Gastrocnemius medialis (tissue), 4 donors: ENCODE results near the gene PPP2R5C. TPM values are rescaled to one million over a fixed set of nuclear protein-coding genes. Genes with fewer than 3 reads are reported as not detected.

ENCODE experiments used
- ATAC-seq, 2 donors: fragments of 150-250 bp; one replicate each; pipeline ENCODE4 v1.9.1; 2016
- DNase-seq, 2 donors: peaks; one replicate each; pipeline ENCODE4 v3.0.0-alpha.2; 2019
- H3K27ac ChIP-seq, 4 donors: fragments of 200-600 bp; sonication (generic); 1 replicate in 1 of 4; 2 replicates in 3 of 4; pipeline ENCODE4 v1.5.1; 2016 to 2018; ENCODE audit warnings: mild to moderate bottlenecking in 2 of 4, moderate library complexity in 1 of 4
- H3K27me3 ChIP-seq, 3 donors: fragments of 200-600 bp; sonication (generic) in 2 of 3; 1 replicate in 1 of 3; 2 replicates in 2 of 3; pipeline versions ENCODE4 v1.5.1 to v1.6.0; 2016 to 2019; ENCODE audit warnings: mild to moderate bottlenecking in 1 of 3, moderate library complexity in 1 of 3
- H3K36me3 ChIP-seq, 2 donors: fragments of 200-600 bp; sonication (generic) in 1 of 2; one replicate each; pipeline ENCODE4 v1.5.1; 2017 to 2018
- H3K4me1 ChIP-seq, 2 donors: fragments of 200-600 bp; sonication (generic) in 1 of 2; one replicate each; pipeline ENCODE4 v1.5.1; 2016 to 2017; ENCODE audit warnings: mild to moderate bottlenecking in 2 of 2
- H3K4me3 ChIP-seq, 4 donors: fragments of 200-600 bp; sonication (generic) in 3 of 4; 1 replicate in 1 of 4; 2 replicates in 3 of 4; pipeline ENCODE4 v1.5.1; 2016 to 2019; ENCODE audit warnings: mild to moderate bottlenecking in 2 of 4
- H3K9me3 ChIP-seq, 3 donors: fragments of 200-600 bp; sonication (generic) in 2 of 3; 1 replicate in 1 of 3; 2 replicates in 2 of 3; pipeline ENCODE4 v1.5.1; 2016 to 2019
- POLR2A ChIP-seq, 2 donors: fragments of 450-650 bp; IDR thresholded peaks; one replicate each; pipeline ENCODE4 v1.6.1; 2017; ENCODE audit warnings: antibody characterized with exemption in 2 of 2, mild to moderate bottlenecking in 2 of 2, moderate library complexity in 2 of 2
- in situ Hi-C, 4 donors: fragments of 200-750 bp; cut with MboI; loops; one replicate each; pipeline versions ENCODE4 v1.15.0 to v1.8.0; 2017; ENCODE audit warnings: low sequenced_read_pairs in 4 of 4
- intact Hi-C: fragments of 100-400 bp; cut with DNase I; formaldehyde crosslinking; loops from one replicate; pipeline ENCODE4 v1.15.1; 2023; ENCODE audit warnings: low total_unique reads
- total RNA-seq, 4 donors: library from RNA; depleted of rRNA; stranded (reverse); fragments of >200 nt; gene quantifications; one replicate each; pipeline versions ENCODE4 v1.1.0 to v1.2.3, GENCODE V29; 2016
- TF ChIP-seq, protein P1 (sequence below), 5 experiments: fragments of 450-650 bp in 3 of 5; fragments of 200-600 bp in 2 of 5; sonication (generic) in 2 of 5; IDR thresholded peaks in 4 of 5; conservative IDR thresholded peaks in 1 of 5; 1 replicate in 4 of 5; 2 replicates in 1 of 5; pipeline ENCODE4 v1.5.1; 2016 to 2019; ENCODE audit warnings: antibody characterized with exemption in 5 of 5, mild to moderate bottlenecking in 3 of 5, moderate library complexity in 3 of 5

The PPP2R5C gene
- total RNA-seq, 4 donors from 2014 or later, result 35.4 to 65.9 (median 49.3) TPM

DNA sequence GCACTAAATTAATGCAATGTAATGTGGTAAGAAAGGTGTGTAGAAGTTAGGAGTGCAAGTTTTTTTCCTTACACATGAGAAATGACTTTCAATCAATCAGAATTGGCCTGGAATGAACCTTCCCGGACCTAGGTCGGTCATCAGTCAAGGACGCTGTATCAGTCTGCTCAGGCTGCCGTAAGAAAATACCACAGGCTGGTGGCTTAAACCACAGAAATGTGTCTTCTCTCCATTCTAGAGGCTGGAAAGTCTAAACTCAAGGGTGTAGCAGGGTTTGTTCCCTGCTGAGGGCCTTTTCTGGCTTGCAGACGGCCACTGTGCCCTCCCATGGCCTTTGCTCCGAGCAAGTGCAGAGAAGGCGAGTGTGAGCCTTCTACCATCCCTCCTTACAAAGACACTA lies 116.3 kb downstream of the PPP2R5C start:
- intact Hi-C loops, result no loop called here

DNA sequence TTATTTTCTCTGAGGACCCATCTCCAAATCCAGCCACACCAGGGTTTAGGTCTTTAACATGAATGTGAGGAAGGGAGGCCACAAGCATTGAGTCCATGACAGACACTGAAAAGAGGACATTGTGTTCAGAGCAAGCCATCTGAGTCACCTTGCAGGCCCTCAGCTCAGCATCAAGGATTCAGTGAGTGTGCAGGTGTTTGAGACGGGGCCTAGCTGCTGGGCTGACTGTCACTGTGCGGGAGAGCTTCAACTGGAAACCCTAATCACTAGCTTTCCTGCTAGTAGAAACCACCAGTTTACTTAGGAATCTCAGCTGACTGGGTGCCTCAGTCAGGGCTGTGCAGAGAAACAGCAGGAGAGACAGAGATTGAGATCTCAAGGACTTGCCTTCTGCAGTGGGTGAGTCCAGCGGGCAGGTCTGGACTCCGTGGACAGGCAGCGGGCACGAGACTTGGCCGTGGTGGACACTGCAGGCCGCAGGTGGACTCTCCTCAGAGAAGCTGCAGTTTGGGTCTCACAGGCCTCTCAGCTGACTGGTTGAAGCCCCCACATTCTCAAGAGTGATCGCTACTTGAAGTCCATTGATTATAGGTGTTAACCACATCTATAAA lies 116.8 kb downstream of the PPP2R5C start:
- no peaks in the 10 kb centered on the region for H3K9me3 ChIP-seq
- no peak for TF ChIP-seq POLR2A (IDR thresholded peaks at IDR 0.05)
- TF ChIP-seq, protein P1, sequence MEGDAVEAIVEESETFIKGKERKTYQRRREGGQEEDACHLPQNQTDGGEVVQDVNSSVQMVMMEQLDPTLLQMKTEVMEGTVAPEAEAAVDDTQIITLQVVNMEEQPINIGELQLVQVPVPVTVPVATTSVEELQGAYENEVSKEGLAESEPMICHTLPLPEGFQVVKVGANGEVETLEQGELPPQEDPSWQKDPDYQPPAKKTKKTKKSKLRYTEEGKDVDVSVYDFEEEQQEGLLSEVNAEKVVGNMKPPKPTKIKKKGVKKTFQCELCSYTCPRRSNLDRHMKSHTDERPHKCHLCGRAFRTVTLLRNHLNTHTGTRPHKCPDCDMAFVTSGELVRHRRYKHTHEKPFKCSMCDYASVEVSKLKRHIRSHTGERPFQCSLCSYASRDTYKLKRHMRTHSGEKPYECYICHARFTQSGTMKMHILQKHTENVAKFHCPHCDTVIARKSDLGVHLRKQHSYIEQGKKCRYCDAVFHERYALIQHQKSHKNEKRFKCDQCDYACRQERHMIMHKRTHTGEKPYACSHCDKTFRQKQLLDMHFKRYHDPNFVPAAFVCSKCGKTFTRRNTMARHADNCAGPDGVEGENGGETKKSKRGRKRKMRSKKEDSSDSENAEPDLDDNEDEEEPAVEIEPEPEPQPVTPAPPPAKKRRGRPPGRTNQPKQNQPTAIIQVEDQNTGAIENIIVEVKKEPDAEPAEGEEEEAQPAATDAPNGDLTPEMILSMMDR (IDR thresholded peaks at IDR 0.05 in 4 of 5, conservative IDR thresholded peaks at IDR 0.05 in 1 of 5), result no peak
- ATAC-seq (no peak), DNase-seq (no peak)
- H3K36me3 ChIP-seq, result peaks cover 0 to 2% of the 10 kb centered on the region in 2 donors
- intact Hi-C loops (no loop called here), in situ Hi-C loops (no loop called here)
- no peaks in the 10 kb centered on the region for H3K27me3 ChIP-seq
- H3K27ac ChIP-seq, result peak overlapping the region in 1 of 4 donors; percentile 4
- H3K4me1 ChIP-seq, result peaks cover 17 to 31% of the 10 kb centered on the region in 2 donors
- H3K4me3 ChIP-seq, result no peak overlapping the region

More for the DNA sequence above, 116.3 kb downstream of the PPP2R5C start:
- H3K4me3 ChIP-seq, result no peak overlapping the region
- ATAC-seq (no peak), DNase-seq (no peak)
- H3K27me3 ChIP-seq, result no peaks in the 10 kb centered on the region
- no peaks in the 10 kb centered on the region for H3K9me3 ChIP-seq
- H3K4me1 ChIP-seq, result peaks cover 17 to 31% of the 10 kb centered on the region in 2 donors
- H3K36me3 ChIP-seq, result no peaks in the 10 kb centered on the region
- in situ Hi-C loops, result no loop called here
- TF ChIP-seq, protein P1 (IDR thresholded peaks at IDR 0.05 in 4 of 5, conservative IDR thresholded peaks at IDR 0.05 in 1 of 5), result no peak
- TF ChIP-seq POLR2A (IDR thresholded peaks at IDR 0.05), result no peak
- H3K27ac ChIP-seq, result peak overlapping the region in 1 of 4 donors; percentile 4

DNA sequence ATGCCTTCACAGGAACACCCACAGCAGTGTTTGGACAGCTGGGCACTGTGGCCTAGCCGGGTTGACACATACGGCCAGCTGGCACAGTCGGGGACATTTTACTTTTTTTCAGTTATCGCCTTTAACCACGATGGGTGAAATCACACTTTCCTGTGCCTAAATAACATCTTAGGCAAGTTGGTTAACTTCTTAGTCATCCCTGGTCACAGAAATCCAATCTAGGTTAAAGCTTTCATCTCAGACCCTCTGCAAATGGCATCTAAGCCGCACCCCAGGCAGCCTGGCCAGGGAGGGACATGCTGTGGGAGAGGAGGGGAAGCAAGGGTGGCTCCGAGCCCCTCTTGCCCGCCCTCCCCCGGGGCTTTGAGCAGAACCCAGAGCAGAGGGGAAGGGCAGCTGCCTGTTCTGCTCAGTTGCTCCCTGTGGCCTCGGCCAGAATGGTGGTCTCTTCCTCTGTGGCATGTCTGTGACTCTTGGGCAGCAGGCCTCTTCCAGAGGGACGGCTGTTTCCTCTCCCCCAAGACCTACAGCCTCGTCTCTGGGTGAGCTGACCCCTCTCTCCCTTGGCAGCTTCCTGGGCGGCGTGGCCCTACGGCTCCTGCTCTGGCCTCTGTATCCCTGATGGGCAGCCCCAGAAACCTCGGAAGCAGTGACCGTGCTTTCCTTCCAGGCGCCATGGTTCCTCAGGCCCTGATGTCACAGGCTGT lies 117.5 kb downstream of the PPP2R5C start:
- no peak overlapping the region for H3K27ac ChIP-seq
- TF ChIP-seq, protein P1 (IDR thresholded peaks at IDR 0.05 in 4 of 5, conservative IDR thresholded peaks at IDR 0.05 in 1 of 5), result no peak
- no peak for TF ChIP-seq POLR2A (IDR thresholded peaks at IDR 0.05)
- H3K4me3 ChIP-seq, result no peak overlapping the region
- in situ Hi-C loops, result no loop called here
- H3K4me1 ChIP-seq, result peaks cover 17 to 31% of the 10 kb centered on the region in 2 donors
- DNase-seq, result no peak
- intact Hi-C loops, result no loop called here
- H3K36me3 ChIP-seq, result peaks cover 0 to 9% of the 10 kb centered on the region in 2 donors
- H3K27me3 ChIP-seq, result no peaks in the 10 kb centered on the region
- H3K9me3 ChIP-seq, result no peaks in the 10 kb centered on the region
- no peak for ATAC-seq

DNA sequence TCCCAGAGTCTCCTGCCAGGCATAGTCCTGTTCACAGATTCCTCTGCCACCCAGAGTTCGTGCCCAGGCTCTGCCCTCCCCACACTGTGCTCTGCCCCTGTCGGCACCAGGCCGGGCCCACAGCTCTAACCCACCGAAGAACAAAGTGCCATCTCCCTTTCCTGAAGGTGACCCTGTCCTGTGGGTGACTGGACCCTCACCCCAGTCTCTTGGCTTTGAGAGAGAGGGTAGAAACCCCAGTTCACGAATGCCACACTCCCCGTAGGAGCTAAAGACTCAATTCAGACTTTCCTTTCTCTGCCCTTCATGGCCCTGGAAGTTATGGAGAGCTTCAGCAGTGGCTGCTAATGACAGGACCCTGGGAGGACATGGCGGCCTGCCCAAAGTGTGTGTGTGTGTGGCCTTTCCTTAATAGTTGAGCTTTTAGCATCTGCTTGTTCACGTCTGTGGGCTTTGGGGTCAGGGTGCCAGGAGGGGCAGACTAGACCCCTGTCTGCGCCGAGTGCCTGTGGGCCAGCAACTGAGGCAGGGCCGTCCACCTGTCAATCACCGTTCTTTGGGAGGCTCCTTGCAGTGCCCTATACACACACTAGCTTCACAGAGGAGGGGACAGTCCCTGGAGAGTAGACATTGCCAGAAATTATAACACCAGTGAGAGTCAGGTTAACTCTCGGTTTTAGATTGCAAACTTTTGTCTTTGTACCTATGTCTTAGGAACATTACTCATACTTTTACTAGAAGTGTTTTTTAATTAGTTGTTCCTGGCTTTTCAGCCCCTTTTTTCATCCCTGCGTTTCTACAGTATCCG lies 118.2 kb downstream of the PPP2R5C start:
- ATAC-seq (no peak), DNase-seq (no peak)
- Histone ChIP-seq H3K9me3 (no peaks in the 10 kb centered on the region), H3K27me3 (no peaks in the 10 kb centered on the region), H3K36me3 (peaks cover 0 to 16% of the 10 kb centered on the region in 2 donors), H3K4me3 (no peak overlapping the region), H3K4me1 (peaks cover 17 to 31% of the 10 kb centered on the region in 2 donors), H3K27ac (no peak overlapping the region)
- in situ Hi-C loops, result no loop called here
- TF ChIP-seq, protein P1 (IDR thresholded peaks at IDR 0.05 in 4 of 5, conservative IDR thresholded peaks at IDR 0.05 in 1 of 5), result no peak
- TF ChIP-seq POLR2A (IDR thresholded peaks at IDR 0.05), result no peak
- intact Hi-C loops, result no loop called here
